Activated CD8-positive, alpha-beta T cell treated with anti-CD3 and anti-CD28 coated beads, Interleukin-2, amount 10 ng/mL, durations not matched to agents 7 days and 5 days (primary cell): ENCODE measurements around the gene MSLN. TPM values are rescaled to one million over a fixed set of nuclear protein-coding genes. Genes with fewer than 3 reads are reported as not detected.

ENCODE experiments used
- ATAC-seq: fragments of 150-1000 bp; cut with Tn5 transposase; one replicate; pipeline ENCODE4 v1.10.0; 2021; ENCODE audit warnings: moderate library complexity
- CTCF ChIA-PET: fragments of 350-600 bp; sonication (Branson Sonifier 250); formaldehyde crosslinking; loops from one replicate; lab custom pipeline; 2021; ENCODE audit warnings: antibody characterized with exemption; lab: Charles Lee
- POLR2A ChIA-PET: fragments of 350-600 bp; sonication (Branson Sonifier 250); formaldehyde crosslinking; loops from one replicate; lab custom pipeline; 2021; ENCODE audit warnings: antibody characterized with exemption; lab: Charles Lee
- DNase-seq: peaks from one replicate; pipeline ENCODE4 v3.0.0-alpha.2; 2020
- H3K27ac Mint-ChIP-seq: one replicate; pipeline ENCODE4 v1.8.0; 2021; ENCODE audit warnings: mild to moderate bottlenecking, mixed read lengths
- H3K27me3 Mint-ChIP-seq: one replicate; pipeline ENCODE4 v1.8.0; 2021; ENCODE audit warnings: low read depth, mixed read lengths
- H3K36me3 Mint-ChIP-seq: one replicate; pipeline ENCODE4 v1.8.0; 2021; ENCODE audit warnings: low read depth, mixed read lengths
- H3K4me1 Mint-ChIP-seq: one replicate; pipeline ENCODE4 v1.8.0; 2021; ENCODE audit warnings: low read depth, mixed read lengths
- H3K4me3 Mint-ChIP-seq: one replicate; pipeline ENCODE4 v1.8.0; 2021; ENCODE audit warnings: mild to moderate bottlenecking, mixed read lengths
- H3K9me3 Mint-ChIP-seq: one replicate; pipeline ENCODE4 v1.8.0; 2022; ENCODE audit warnings: mixed read lengths; ENCODE audit not compliant: insufficient read depth
- total RNA-seq, 2 experiments: library from RNA; stranded (reverse); gene quantifications; one replicate each; pipeline ENCODE4 v1.2.3, GENCODE V29; 2021

MSLN gene
- total RNA-seq, 2 experiments from 2014 or later = not detected

DNA sequence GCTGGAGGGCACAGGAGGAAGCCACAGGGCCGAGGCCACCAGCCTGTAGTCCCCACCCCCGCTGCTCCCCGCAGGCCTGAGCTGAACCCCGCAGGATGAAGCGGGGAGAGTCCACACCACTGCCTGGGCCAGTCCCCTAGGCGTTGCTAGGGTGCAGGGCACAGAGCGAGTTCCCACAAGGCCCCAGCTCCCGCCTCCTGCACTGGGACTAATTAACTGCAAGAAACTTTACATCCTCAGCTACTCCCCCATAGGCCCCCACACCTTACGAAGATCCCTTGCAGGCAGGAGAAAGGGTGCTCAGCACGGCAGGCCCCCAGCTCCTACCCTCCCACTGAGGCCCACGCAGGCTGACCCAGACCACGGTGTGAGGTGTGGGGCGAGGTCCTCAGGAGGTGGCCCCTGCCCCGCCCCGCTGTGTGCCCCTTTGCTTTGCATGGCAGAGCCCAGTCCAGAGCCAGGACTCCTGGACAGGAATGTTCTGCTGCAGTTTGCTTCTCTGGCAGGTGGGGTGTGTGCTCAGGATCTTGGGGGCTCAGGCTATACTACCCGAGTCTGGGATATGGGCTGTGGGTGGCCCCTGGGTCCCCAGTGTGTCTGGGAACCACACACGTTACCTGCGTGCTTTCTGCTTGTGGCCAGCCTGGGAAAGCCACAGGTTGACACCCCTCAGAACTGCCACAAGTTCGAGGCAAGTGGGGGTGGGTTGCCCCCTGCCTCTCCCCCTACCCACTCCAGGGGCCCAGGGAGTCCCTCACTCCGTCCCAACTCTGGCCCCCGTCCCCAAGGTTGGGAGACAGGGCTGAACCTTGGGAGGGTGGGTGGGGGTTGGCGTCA lies 38.8 kb downstream of the MSLN start:
- ChIA-PET CTCF (no interaction called here), POLR2A (interaction anchor here (0.5 kb wide), 1 partner anchor 22 kb away, joined by 4 read pairs; no protein-coding TSS in a partner anchor)
- Mint-ChIP-seq H3K9me3 (no peaks in the 10 kb centered on the region), H3K36me3 (peaks cover 15% of the 10 kb centered on the region), H3K4me1 (peaks cover 8% of the 10 kb centered on the region), H3K27me3 (no peaks in the 10 kb centered on the region), H3K27ac (no peak overlapping the region), H3K4me3 (no peak overlapping the region)
- ATAC-seq (no peak), DNase-seq (no peak)

DNA sequence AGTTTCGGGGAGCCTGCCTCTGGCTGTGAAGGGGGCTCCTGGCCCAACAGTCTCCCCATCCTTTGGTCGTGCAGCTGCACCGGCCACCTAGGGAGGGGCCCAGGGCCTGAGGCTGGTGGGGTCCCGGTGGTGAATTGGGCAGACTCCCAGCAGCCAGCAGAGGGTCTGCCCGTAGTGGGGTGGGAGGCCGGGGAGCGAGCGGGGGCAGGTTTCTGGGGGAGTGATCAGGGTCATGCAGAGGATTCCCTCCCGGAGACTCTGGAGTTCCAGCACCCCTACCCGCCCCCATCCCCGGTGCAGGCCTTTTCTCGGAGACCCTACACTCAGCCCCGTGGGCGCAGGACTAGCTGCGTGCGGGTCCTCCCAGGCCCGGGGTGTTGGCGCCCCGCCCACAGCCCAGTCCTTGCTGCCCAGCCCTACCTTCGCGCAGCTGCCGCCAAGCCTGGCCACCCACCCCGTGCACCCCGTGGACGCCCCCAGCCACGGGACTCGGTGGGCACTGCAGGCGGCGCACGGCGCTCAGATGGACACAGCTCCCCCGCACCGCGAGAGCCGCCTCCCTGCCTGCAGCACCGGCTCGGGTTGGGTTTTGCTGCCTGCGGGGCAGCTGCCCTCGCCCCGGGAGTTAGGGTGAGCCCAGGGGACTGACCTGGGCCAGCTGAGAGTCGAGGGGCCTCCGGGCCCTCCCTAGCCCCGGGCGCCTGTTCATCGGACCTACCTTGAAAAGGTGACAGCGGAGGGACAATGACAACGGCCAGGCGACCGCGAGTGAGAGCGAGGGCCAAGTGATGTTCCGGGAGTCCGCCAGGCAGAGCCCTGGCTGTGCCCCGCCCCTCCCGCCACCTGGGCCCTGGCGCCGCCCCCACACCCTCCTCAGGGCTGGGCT lies 39.7 kb downstream of the MSLN start, which contains the start of gene GNG13:
Gene GNG13, minus strand, starts transcription at position 787 of the 886 bp plus-strand sequence. CDS start 1,657 bp downstream, outside the sequence.
- Mint-ChIP-seq H3K36me3 (peaks cover 15% of the 10 kb centered on the region), H3K27me3 (no peaks in the 10 kb centered on the region), H3K9me3 (no peaks in the 10 kb centered on the region), H3K27ac (no peak within 1 kb of the TSS), H3K4me1 (peaks cover 8% of the 10 kb centered on the region), H3K4me3 (no peak within 1 kb of the TSS)
- ATAC-seq (no peak), DNase-seq (no peak)
- CTCF ChIA-PET = interaction anchor here (1.2 kb wide), 1 partner anchor 15 kb away, joined by 4 read pairs; no protein-coding TSS in a partner anchor
- POLR2A ChIA-PET = interaction anchor here (0.8 to 1.1 kb wide), 2 partner anchors 15 to 509 kb away, joined by 3 to 4 read pairs; no protein-coding TSS in a partner anchor

DNA sequence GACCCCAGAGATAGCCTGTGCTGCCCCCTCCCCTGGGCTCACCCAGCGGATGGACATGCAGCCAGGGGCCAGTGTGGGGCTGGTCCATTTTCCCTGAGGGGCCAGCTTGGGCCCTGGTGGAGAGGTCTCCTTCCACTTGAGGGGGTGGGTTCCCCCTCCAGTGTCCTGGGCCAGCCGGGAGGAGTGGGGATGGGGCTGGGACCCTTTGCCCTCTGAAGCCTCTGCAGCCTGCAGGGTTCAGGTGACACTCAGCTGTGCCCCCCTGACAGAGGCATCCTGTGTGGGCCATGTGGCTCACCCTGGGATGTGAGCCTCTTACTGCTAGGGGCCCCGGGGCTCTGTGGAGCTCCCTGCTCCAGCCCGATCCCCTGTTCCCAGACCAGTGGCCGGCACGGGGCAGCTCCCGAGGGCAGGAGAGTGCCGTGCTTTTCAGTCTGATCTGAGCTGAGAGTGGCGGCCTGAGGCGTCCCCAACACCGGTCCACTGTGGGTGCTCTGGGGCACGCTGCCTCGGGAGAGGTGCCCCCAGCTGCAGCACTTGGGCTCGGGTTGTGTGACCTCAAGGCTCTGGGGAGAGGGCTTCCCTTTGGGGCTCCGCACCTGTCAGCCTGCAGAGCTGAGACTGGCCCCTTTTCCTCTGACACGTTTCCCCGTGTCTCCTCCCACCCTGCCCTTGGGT lies 40.4 kb downstream of the MSLN start:
- POLR2A ChIA-PET = interaction anchor here (0.8 to 1.1 kb wide), 2 partner anchors 16 to 508 kb away, joined by 3 to 4 read pairs; no protein-coding TSS in a partner anchor
- no peak for DNase-seq
- H3K9me3 Mint-ChIP-seq = no peaks in the 10 kb centered on the region
- CTCF ChIA-PET = interaction anchor here (1.2 kb wide), 1 partner anchor 15 kb away, joined by 4 read pairs; no protein-coding TSS in a partner anchor
- no peak overlapping the region for H3K4me3 Mint-ChIP-seq
- ATAC-seq = no peak
- H3K27ac Mint-ChIP-seq = no peak overlapping the region
- no peaks in the 10 kb centered on the region for H3K27me3 Mint-ChIP-seq
- peaks cover 8% of the 10 kb centered on the region for H3K4me1 Mint-ChIP-seq
- H3K36me3 Mint-ChIP-seq = peaks cover 16% of the 10 kb centered on the region

DNA sequence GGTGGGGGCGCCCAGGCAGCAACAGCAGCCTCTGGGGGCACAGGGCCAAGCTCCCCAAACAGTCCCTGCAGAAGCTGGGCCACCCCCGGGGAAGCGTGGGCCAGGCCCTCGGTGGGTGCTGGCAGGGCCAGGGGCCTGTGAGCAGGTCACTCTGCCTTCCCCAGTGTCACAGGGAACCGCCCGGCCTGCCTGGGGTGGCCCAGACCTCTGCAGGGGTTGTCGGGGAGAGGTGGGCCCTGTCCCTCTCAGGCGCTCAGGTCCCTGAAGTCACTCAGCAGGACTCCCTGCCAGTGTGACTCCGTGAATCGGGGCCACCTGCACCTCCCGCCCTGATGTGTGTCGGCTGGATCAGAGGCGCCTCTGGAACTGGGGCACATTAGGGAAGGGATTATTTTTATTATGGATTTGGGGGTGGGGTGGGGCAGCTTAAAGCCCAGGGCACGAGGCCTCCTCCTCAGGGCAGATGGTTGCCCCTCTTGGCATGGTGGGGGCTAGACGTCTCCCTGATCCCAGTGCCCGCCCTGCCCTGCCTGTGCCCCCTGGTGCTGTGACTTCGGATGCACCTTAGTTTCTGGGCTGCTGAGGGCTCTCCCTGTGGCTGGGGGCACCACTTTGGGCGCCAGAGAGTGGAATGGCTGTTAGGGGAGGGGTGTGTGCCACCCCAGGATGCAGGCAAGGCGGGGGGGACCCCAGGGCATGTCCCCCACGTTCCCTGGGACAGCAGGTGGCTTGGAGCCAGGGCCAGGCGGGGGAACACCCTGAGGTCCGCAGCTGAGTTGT lies 41.2 kb downstream of the MSLN start:
- ChIA-PET CTCF (interaction anchor here (1.2 kb wide), 1 partner anchor 16 kb away, joined by 4 read pairs; no protein-coding TSS in a partner anchor), POLR2A (interaction anchor here (1.1 kb wide), 1 partner anchor 17 kb away, joined by 4 read pairs; no protein-coding TSS in a partner anchor)
- Mint-ChIP-seq H3K4me1 (peaks cover 11% of the 10 kb centered on the region), H3K9me3 (no peaks in the 10 kb centered on the region), H3K4me3 (no peak overlapping the region), H3K27ac (no peak overlapping the region), H3K36me3 (peaks cover 14% of the 10 kb centered on the region), H3K27me3 (no peaks in the 10 kb centered on the region)
- DNase-seq (no peak), ATAC-seq (no peak)

GRCh38 chr16:802461-802860 lies 41.9 kb downstream of the MSLN start:
- Mint-ChIP-seq H3K27ac (no peak overlapping the region), H3K4me3 (no peak overlapping the region), H3K9me3 (no peaks in the 10 kb centered on the region), H3K36me3 (peaks cover 10% of the 10 kb centered on the region), H3K27me3 (no peaks in the 10 kb centered on the region), H3K4me1 (peaks cover 11% of the 10 kb centered on the region)
- ChIA-PET CTCF (no interaction called here), POLR2A (no interaction called here)
- DNase-seq = no peak
- no peak for ATAC-seq

DNA sequence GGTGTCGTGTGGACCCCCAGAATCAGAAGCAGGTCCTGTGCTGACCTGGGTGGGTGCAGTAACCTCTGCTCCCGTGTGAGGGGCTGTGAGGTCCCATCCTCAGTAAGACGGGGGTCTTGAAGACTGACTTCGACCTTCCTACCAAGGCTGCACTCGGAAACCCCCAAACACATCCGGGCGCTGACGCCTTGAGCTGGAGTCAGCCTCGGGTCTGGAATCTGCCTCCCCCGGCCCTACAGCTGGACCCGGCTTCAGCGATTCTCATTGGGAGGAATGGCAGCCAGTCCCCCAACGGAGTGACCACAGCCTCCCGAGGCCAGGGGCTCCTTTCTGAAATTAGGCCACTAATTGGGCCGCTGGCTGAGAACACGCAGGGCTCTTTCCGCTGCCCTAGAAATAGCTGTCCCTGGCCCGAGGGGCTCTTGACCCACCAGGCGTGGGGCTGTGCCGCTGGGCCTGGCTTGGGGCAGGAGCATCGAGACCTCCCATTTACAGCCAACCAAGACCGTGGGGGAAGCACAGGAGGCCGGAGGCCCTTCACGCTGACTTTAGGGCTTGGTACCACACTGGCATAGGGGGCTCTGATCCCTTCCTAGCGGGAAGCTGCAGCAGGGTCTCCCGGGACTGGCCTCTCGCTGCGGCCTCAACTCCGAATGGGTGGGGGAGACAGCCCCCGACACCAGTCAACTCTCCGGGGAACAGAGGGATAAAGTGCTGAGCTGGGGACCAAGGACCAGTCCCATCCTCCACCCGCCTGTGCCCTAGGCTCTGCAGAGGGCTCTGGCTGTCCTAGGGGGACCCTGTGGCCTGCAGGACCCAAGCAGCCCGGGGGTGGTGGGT lies 42.6 kb downstream of the MSLN start:
- Mint-ChIP-seq H3K4me3 (no peak overlapping the region), H3K9me3 (no peaks in the 10 kb centered on the region), H3K4me1 (peaks cover 16% of the 10 kb centered on the region), H3K36me3 (peaks cover 7% of the 10 kb centered on the region), H3K27me3 (no peaks in the 10 kb centered on the region), H3K27ac (no peak overlapping the region)
- POLR2A ChIA-PET = interaction anchor here (0.9 kb wide), 1 partner anchor 17 kb away, joined by 3 read pairs; no protein-coding TSS in a partner anchor
- CTCF ChIA-PET = interaction anchor here (0.9 kb wide), 1 partner anchor 108 kb away, joined by 3 read pairs; no protein-coding TSS in a partner anchor
- DNase-seq (no peak), ATAC-seq (no peak)

DNA sequence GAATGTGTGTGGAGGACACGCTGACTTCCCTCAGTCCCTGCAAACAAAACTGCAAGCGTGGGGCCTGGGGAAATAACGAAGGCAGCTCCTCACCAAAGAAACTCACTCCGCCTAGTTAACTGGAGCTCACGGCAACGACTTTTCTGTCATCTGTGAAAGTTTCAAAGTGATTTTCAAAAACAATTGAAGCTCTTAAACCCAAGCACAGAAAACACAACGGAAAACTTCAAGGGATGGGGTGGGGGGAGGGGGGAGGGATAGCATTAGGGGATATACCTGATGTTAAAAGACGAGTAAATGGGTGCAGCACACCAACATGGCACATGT lies 43.2 kb downstream of the MSLN start:
- ChIA-PET CTCF (interaction anchor here (0.9 kb wide), 1 partner anchor 108 kb away, joined by 3 read pairs; no protein-coding TSS in a partner anchor), POLR2A (interaction anchor here (0.9 kb wide), 1 partner anchor 18 kb away, joined by 3 read pairs; no protein-coding TSS in a partner anchor)
- Mint-ChIP-seq H3K4me3 (no peak overlapping the region), H3K4me1 (peaks cover 15% of the 10 kb centered on the region), H3K9me3 (no peaks in the 10 kb centered on the region), H3K27me3 (no peaks in the 10 kb centered on the region), H3K36me3 (peaks cover 5% of the 10 kb centered on the region), H3K27ac (no peak overlapping the region)
- ATAC-seq (no peak), DNase-seq (no peak)

DNA sequence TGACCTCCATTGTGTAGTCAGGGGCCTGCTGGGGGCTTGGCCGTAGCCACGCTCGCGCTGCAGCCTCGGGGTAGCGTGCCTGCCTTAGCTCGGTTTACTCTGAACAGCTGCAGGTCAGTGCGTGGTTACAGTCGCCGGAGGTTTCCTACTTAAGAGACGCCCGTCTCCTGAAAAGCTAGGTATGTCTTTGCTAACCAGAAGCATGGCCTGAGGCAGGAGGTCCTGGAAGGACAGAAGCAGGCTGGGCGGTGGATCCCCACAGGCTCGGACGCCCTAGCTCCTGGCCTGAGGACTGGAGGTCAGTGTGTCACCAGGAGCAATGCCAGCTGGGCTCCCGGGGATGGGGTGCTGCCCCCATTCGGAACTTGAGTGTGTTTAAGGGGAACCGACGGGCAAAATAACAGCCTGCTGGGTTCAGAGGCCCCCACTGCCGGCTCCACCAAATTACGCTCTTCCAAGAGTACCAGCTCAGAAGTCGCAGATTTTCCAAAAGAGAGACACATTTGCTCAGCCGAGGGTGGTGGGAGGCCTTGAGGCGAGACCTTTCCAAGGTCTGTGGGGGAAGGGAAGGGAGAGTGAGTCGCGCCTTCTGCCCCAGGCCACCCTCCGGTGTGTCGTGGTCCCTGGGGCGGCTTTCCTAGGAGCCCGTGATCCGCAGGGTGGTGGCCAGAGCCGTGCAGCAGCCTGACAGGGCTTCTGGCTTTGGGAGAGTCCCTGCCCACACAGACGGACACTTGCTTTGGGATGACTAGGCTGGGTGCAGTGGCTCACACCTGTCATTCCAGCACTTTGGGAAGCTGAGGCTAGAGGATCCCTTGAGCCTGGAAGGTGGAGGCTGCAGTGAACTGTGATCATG lies 43.9 kb downstream of the MSLN start:
- Mint-ChIP-seq H3K9me3 (no peaks in the 10 kb centered on the region), H3K4me1 (peaks cover 14% of the 10 kb centered on the region), H3K36me3 (peaks cover 5% of the 10 kb centered on the region), H3K27me3 (no peaks in the 10 kb centered on the region), H3K4me3 (no peak overlapping the region), H3K27ac (no peak overlapping the region)
- POLR2A ChIA-PET = interaction anchor here (0.9 kb wide), 1 partner anchor 19 kb away, joined by 3 read pairs; no protein-coding TSS in a partner anchor
- DNase-seq = no peak
- no peak for ATAC-seq
- CTCF ChIA-PET = interaction anchor here (0.9 kb wide), 1 partner anchor 109 kb away, joined by 3 read pairs; no protein-coding TSS in a partner anchor

DNA sequence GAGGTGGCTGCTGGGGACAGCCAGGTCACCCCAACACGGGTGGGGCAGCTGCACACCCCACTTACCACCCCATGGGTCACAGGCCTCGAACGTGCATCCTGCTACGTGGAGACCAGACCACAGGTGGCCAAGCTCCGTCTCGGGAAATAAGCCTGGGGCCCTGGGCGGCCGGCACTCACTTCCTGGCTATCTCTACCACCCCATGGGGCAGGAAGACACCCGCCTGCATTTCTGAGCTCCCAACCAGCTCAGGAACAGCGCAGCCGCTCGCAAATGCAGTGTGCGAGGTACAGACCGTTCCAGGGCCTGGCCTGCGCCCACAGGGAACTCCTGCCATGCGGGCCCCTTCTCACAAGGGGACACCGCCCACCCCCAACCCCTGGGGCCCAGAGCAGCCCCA lies 44.9 kb downstream of the MSLN start:
- no peaks in the 10 kb centered on the region for H3K9me3 Mint-ChIP-seq
- ChIA-PET POLR2A (interaction anchor here (1.0 kb wide), 1 partner anchor 11 kb away, joined by 3 read pairs; no protein-coding TSS in a partner anchor), CTCF (interaction anchor here (1.6 kb wide), 1 partner anchor 93 kb away, joined by 3 read pairs; no protein-coding TSS in a partner anchor)
- no peak for DNase-seq
- H3K27me3 Mint-ChIP-seq = no peaks in the 10 kb centered on the region
- peaks cover 15% of the 10 kb centered on the region for H3K4me1 Mint-ChIP-seq
- ATAC-seq = no peak
- H3K36me3 Mint-ChIP-seq = peaks cover 5% of the 10 kb centered on the region
- H3K4me3 Mint-ChIP-seq = no peak overlapping the region
- no peak overlapping the region for H3K27ac Mint-ChIP-seq
